ENCODE data around the gene HTR4. TPM values are rescaled to one million over a fixed set of nuclear protein-coding genes. Genes with fewer than 3 reads are reported as not detected.

HTR4 gene
- total and polyA plus RNA-seq, 2 of the 4 experiments (the other 2 are of a cell fraction), result not detected

- no TSS peak for BruUV-seq (replicated peaks)
- Histone ChIP-seq H2BK120ac (ENCODE audit: low read depth, low read length) (no peak overlapping the region), H2AK9ac (replicated peaks; ENCODE audit: low read depth, low read length, poor library complexity) (no peak overlapping the region), H2AFZ (replicated peaks; ENCODE audit: low read length, poor library complexity) (no peak overlapping the region), H3K9ac (ENCODE audit: low read depth, low read length) (no peak overlapping the region), H4K91ac (ENCODE audit: insufficient read depth, low read depth, low read length) (no peak overlapping the region), H3K9me3 (ENCODE audit: control insufficient read depth, insufficient read depth, low read length) (no peaks in the 10 kb centered on the region), H4K8ac (ENCODE audit: low read depth in 2 of 2, low read length in 2 of 2) (no peak overlapping the region), H3K9me1 (ENCODE audit: insufficient read depth, low read length) (no peaks in the 10 kb centered on the region; the same call in 1 of the 2 replicates), H3K4me1 (ENCODE audit: control insufficient read depth, insufficient read depth, low read length) (no peaks in the 10 kb centered on the region), H4K5ac (ENCODE audit: low read depth, low read length) (no peak overlapping the region), H3K56ac (ENCODE audit: extremely low read depth, insufficient read depth, low read length) (no peak overlapping the region), H3K27ac (ENCODE audit: insufficient read depth, low read length) (no peak overlapping the region), H3K4me2 (ENCODE audit: low read depth, low read length) (no peak overlapping the region), H3K23ac (ENCODE audit: low read depth, low read length) (no peak overlapping the region), H2AK5ac (ENCODE audit: low read depth, low read length) (no peak overlapping the region), H3K4me3 (ENCODE audit: insufficient read depth, low read depth, low read length) (no peak overlapping the region), H3K14ac (replicated peaks; ENCODE audit: low read depth, low read length) (no peak overlapping the region), H3K27me3 (ENCODE audit: control insufficient read depth, insufficient read depth, low read length) (peaks cover 9% of the 10 kb centered on the region), H3K79me1 (ENCODE audit: low read depth in 1 of 2, low read length in 2 of 2) (no peaks in the 10 kb centered on the region), H2BK5ac (ENCODE audit: low read depth, low read length, poor library complexity, severe bottlenecking) (no peak overlapping the region), H3K36me3 (ENCODE audit: control insufficient read depth, insufficient read depth, low read length) (no peaks in the 10 kb centered on the region), H3K18ac (ENCODE audit: low read depth, low read length) (no peak overlapping the region), H4K20me1 (ENCODE audit: insufficient read depth, low read length) (no peaks in the 10 kb centered on the region), H2BK15ac (ENCODE audit: low read depth, low read length) (no peak overlapping the region), H3K4ac (ENCODE audit: low read depth, low read length) (no peak overlapping the region), H2BK20ac (ENCODE audit: low read depth, low read length) (no peak overlapping the region)
- TF ChIP-seq, protein P1, sequence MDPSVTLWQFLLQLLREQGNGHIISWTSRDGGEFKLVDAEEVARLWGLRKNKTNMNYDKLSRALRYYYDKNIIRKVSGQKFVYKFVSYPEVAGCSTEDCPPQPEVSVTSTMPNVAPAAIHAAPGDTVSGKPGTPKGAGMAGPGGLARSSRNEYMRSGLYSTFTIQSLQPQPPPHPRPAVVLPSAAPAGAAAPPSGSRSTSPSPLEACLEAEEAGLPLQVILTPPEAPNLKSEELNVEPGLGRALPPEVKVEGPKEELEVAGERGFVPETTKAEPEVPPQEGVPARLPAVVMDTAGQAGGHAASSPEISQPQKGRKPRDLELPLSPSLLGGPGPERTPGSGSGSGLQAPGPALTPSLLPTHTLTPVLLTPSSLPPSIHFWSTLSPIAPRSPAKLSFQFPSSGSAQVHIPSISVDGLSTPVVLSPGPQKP (IDR thresholded peaks at IDR 0.05; ENCODE audit: borderline replicate concordance, low read depth, low read length), result no peak
- no peak for TF ChIP-seq SMC3 (IDR thresholded peaks at IDR 0.05; ENCODE audit: low read depth, low read length)
- TF ChIP-seq BHLHE40 (IDR thresholded peaks at IDR 0.05; ENCODE audit: low read depth, low read length), result no peak
- TF ChIP-seq POLR2A (IDR thresholded peaks at IDR 0.05; ENCODE audit: low read depth, low read length), result no peak
- TF ChIP-seq, protein P2, sequence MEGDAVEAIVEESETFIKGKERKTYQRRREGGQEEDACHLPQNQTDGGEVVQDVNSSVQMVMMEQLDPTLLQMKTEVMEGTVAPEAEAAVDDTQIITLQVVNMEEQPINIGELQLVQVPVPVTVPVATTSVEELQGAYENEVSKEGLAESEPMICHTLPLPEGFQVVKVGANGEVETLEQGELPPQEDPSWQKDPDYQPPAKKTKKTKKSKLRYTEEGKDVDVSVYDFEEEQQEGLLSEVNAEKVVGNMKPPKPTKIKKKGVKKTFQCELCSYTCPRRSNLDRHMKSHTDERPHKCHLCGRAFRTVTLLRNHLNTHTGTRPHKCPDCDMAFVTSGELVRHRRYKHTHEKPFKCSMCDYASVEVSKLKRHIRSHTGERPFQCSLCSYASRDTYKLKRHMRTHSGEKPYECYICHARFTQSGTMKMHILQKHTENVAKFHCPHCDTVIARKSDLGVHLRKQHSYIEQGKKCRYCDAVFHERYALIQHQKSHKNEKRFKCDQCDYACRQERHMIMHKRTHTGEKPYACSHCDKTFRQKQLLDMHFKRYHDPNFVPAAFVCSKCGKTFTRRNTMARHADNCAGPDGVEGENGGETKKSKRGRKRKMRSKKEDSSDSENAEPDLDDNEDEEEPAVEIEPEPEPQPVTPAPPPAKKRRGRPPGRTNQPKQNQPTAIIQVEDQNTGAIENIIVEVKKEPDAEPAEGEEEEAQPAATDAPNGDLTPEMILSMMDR (conservative IDR thresholded peaks at IDR 0.05; ENCODE audit: low read depth, low read length), result no peak
- TF ChIP-seq NFE2L2 (IDR thresholded peaks at IDR 0.05; ENCODE audit: low read depth, low read length), result no peak
- TF ChIP-seq CEBPB (IDR thresholded peaks at IDR 0.05; ENCODE audit: low read depth, low read length), result no peak
- no peak for TF ChIP-seq MXI1 (IDR thresholded peaks at IDR 0.05; ENCODE audit: borderline replicate concordance, low read depth, low read length)
- no peak for TF ChIP-seq FOS (IDR thresholded peaks at IDR 0.05; ENCODE audit: low read depth, low read length)
- no peak for TF ChIP-seq MAZ (IDR thresholded peaks at IDR 0.05; ENCODE audit: borderline replicate concordance, low read depth, low read length)
- TF ChIP-seq USF2 (IDR thresholded peaks at IDR 0.05; ENCODE audit: low read depth, low read length), result no peak
- no peak for TF ChIP-seq CHD1 (IDR thresholded peaks at IDR 0.05; ENCODE audit: low read depth, low read length)
- no peak for TF ChIP-seq RCOR1 (IDR thresholded peaks at IDR 0.05; ENCODE audit: insufficient replicate concordance, low read length)
- no peak for TF ChIP-seq MAFK (IDR thresholded peaks at IDR 0.05; ENCODE audit: low read depth, low read length)
- no peak for TF ChIP-seq RFX5 (IDR thresholded peaks at IDR 0.05; ENCODE audit: low read depth, low read length)
- TF ChIP-seq RAD21 (IDR thresholded peaks at IDR 0.05; ENCODE audit: low read length), result no peak
- DNase-seq (no peak), ATAC-seq (ENCODE audit: low read depth) (no peak)
- POLR2A ChIA-PET (ENCODE audit: unreplicated experiment), result no interaction called here
- in situ Hi-C loops (cut with MboI; ENCODE audit: low sequenced_read_pairs), result no loop called here
- dilution Hi-C loops (cut with HindIII; ENCODE audit: low sequenced_read_pairs, unreplicated experiment), result no loop called here
- CTCF ChIA-PET, result interaction anchor here (1.2 kb wide), 1 partner anchor 276 kb away, joined by 3 read pairs; no protein-coding TSS in a partner anchor
- no CpG with 5 or more reads among the region's 6 CpGs for WGBS, 2 experiments (ENCODE audit: extremely low coverage in 2 of 2, insufficient read length in 1 of 2)
- intact Hi-C loops (cut with micrococcal nuclease), result no loop called here
Measured at GRCh38 chr5:148455185-148455584, 199.1 kb downstream of the HTR4 start.

Measured in IMR-90 (cell line).